Activated CD4-positive, alpha-beta memory T cell treated with anti-CD3 and anti-CD28 coated beads, Interleukin-2, amount 10 ng/mL, durations not matched to agents 7 days and 5 days (primary cell): Measurements from ENCODE around the gene OR4N2. TPM values are rescaled to one million over a fixed set of nuclear protein-coding genes. Genes with fewer than 3 reads are reported as not detected.
"Not testable (repeated sequence)": the region's sequence is repeated elsewhere in the genome, so short reads cannot be mapped to it uniquely, and the experiment has no call there.

ENCODE experiments used
- CTCF ChIA-PET: fragments of 350-600 bp; sonication (Branson Sonifier 250); formaldehyde crosslinking; loops from one replicate; lab custom pipeline; 2021; ENCODE audit warnings: antibody characterized with exemption, inconsistent platforms; lab: Charles Lee
- POLR2A ChIA-PET: fragments of 350-600 bp; sonication (Branson Sonifier 250); formaldehyde crosslinking; loops from one replicate; lab custom pipeline; 2021; ENCODE audit warnings: antibody characterized with exemption; lab: Charles Lee
- DNase-seq: peaks from one replicate; pipeline ENCODE4 v3.0.0-alpha.2; 2020
- H3K27ac Mint-ChIP-seq: one replicate; pipeline ENCODE4 v1.8.0; 2021; ENCODE audit warnings: mild to moderate bottlenecking, mixed read lengths
- H3K27me3 Mint-ChIP-seq: one replicate; pipeline ENCODE4 v1.8.0; 2021; ENCODE audit warnings: mixed read lengths
- H3K36me3 Mint-ChIP-seq: one replicate; pipeline ENCODE4 v1.8.0; 2021; ENCODE audit warnings: low read depth, mixed read lengths
- H3K4me1 Mint-ChIP-seq: one replicate; pipeline ENCODE4 v1.8.0; 2021; ENCODE audit warnings: mixed read lengths
- H3K4me3 Mint-ChIP-seq: one replicate; pipeline ENCODE4 v1.8.0; 2021; ENCODE audit warnings: mild to moderate bottlenecking, mixed read lengths
- H3K9me3 Mint-ChIP-seq: one replicate; pipeline ENCODE4 v1.8.0; 2021; ENCODE audit warnings: mixed read lengths
- total RNA-seq, 2 experiments: library from RNA; stranded (reverse); gene quantifications; one replicate each; pipeline ENCODE4 v1.2.3, GENCODE V29; 2021

The OR4N2 gene
- total RNA-seq, 2 experiments from 2014 or later, result not detected

- no peaks in the 10 kb centered on the region for H3K9me3 Mint-ChIP-seq
- no peak for DNase-seq
- H3K4me1 Mint-ChIP-seq, result no peaks in the 10 kb centered on the region
- H3K27ac Mint-ChIP-seq, result no peak overlapping the region
- no peaks in the 10 kb centered on the region for H3K27me3 Mint-ChIP-seq
- H3K4me3 Mint-ChIP-seq, result no peak overlapping the region
- POLR2A ChIA-PET, result no interaction called here
- no peaks in the 10 kb centered on the region for H3K36me3 Mint-ChIP-seq
- CTCF ChIA-PET, result no interaction called here
Measured at GRCh38 chr14:19801118-19801464, 2.5 kb upstream of the OR4N2 start.

GRCh38 chr14:19813171-19813920, 9.8 kb downstream of the OR4N2 start:
- POLR2A ChIA-PET, H3K9me3 Mint-ChIP-seq, H3K36me3 Mint-ChIP-seq, CTCF ChIA-PET, H3K27me3 Mint-ChIP-seq, DNase-seq, H3K4me3 Mint-ChIP-seq, H3K27ac Mint-ChIP-seq, H3K4me1 Mint-ChIP-seq: not testable (repeated sequence)

- H3K27ac Mint-ChIP-seq, H3K9me3 Mint-ChIP-seq, DNase-seq, H3K27me3 Mint-ChIP-seq, H3K36me3 Mint-ChIP-seq, H3K4me1 Mint-ChIP-seq, H3K4me3 Mint-ChIP-seq, CTCF ChIA-PET, POLR2A ChIA-PET: not testable (repeated sequence)
Measured at GRCh38 chr14:19819879-19820278, 16.3 kb downstream of the OR4N2 start.

- H3K27me3 Mint-ChIP-seq, result not testable (repeated sequence)
Measured at GRCh38 chr14:19821016-19821415, 17.4 kb downstream of the OR4N2 start.

GRCh38 chr14:19823178-19823577, 19.6 kb downstream of the OR4N2 start:
- POLR2A ChIA-PET, result no interaction called here
- Mint-ChIP-seq H3K4me1 (no peaks in the 10 kb centered on the region), H3K27me3 (no peaks in the 10 kb centered on the region), H3K27ac (no peak overlapping the region), H3K4me3 (no peak overlapping the region), H3K36me3 (no peaks in the 10 kb centered on the region), H3K9me3 (peaks cover 5% of the 10 kb centered on the region)
- DNase-seq, result no peak
- CTCF ChIA-PET, result no interaction called here

More at GRCh38 chr14:19821016-19821415, 17.4 kb downstream of the OR4N2 start:
- H3K9me3 Mint-ChIP-seq, H3K4me3 Mint-ChIP-seq, POLR2A ChIA-PET, CTCF ChIA-PET, DNase-seq, H3K4me1 Mint-ChIP-seq, H3K36me3 Mint-ChIP-seq, H3K27ac Mint-ChIP-seq: not testable (repeated sequence)

GRCh38 chr14:19823765-19824164, 20.2 kb downstream of the OR4N2 start:
- H3K27me3 Mint-ChIP-seq, result no peaks in the 10 kb centered on the region
- no peaks in the 10 kb centered on the region for H3K4me1 Mint-ChIP-seq
- no peak overlapping the region for H3K4me3 Mint-ChIP-seq
- no peak overlapping the region for H3K27ac Mint-ChIP-seq
- no peak for DNase-seq
- H3K36me3 Mint-ChIP-seq, result no peaks in the 10 kb centered on the region
- ChIA-PET POLR2A (no interaction called here), CTCF (no interaction called here)
- H3K9me3 Mint-ChIP-seq, result peaks cover 5% of the 10 kb centered on the region

- POLR2A ChIA-PET, result not testable (repeated sequence)
- CTCF ChIA-PET, result interaction anchor here (0.6 kb wide), 1 partner anchor 48 kb away, joined by 3 read pairs; no protein-coding TSS in a partner anchor
Measured at GRCh38 chr14:19827626-19828244, 24.2 kb downstream of the OR4N2 start.

GRCh38 chr14:19828314-19828713, 24.7 kb downstream of the OR4N2 start:
- no peaks in the 10 kb centered on the region for H3K27me3 Mint-ChIP-seq

More at GRCh38 chr14:19827626-19828244, 24.2 kb downstream of the OR4N2 start:
- H3K36me3 Mint-ChIP-seq, H3K27ac Mint-ChIP-seq, H3K9me3 Mint-ChIP-seq, H3K4me3 Mint-ChIP-seq, H3K27me3 Mint-ChIP-seq, H3K4me1 Mint-ChIP-seq, DNase-seq: not testable (repeated sequence)

GRCh38 chr14:19834203-19834848, 30.8 kb downstream of the OR4N2 start:
- H3K36me3 Mint-ChIP-seq, H3K27ac Mint-ChIP-seq, CTCF ChIA-PET, H3K27me3 Mint-ChIP-seq, POLR2A ChIA-PET, DNase-seq, H3K4me3 Mint-ChIP-seq, H3K4me1 Mint-ChIP-seq, H3K9me3 Mint-ChIP-seq: not testable (repeated sequence)

More at GRCh38 chr14:19828314-19828713, 24.7 kb downstream of the OR4N2 start:
- no peak for DNase-seq
- ChIA-PET POLR2A (no interaction called here), CTCF (no interaction called here)
- no peaks in the 10 kb centered on the region for H3K36me3 Mint-ChIP-seq
- no peak overlapping the region for H3K27ac Mint-ChIP-seq
- H3K9me3 Mint-ChIP-seq, result no peaks in the 10 kb centered on the region
- no peak overlapping the region for H3K4me3 Mint-ChIP-seq
- H3K4me1 Mint-ChIP-seq, result no peaks in the 10 kb centered on the region

- no peaks in the 10 kb centered on the region for H3K9me3 Mint-ChIP-seq
- ChIA-PET POLR2A (no interaction called here), CTCF (no interaction called here)
- H3K27me3 Mint-ChIP-seq, result no peaks in the 10 kb centered on the region
- H3K4me1 Mint-ChIP-seq, result no peaks in the 10 kb centered on the region
- no peak overlapping the region for H3K27ac Mint-ChIP-seq
- no peak for DNase-seq
- H3K36me3 Mint-ChIP-seq, result no peaks in the 10 kb centered on the region
- H3K4me3 Mint-ChIP-seq, result no peak overlapping the region
Measured at GRCh38 chr14:19838433-19838832, 34.9 kb downstream of the OR4N2 start.

GRCh38 chr14:19851365-19851764, 47.8 kb downstream of the OR4N2 start:
- H3K4me3 Mint-ChIP-seq, result no peak overlapping the region
- H3K27ac Mint-ChIP-seq, result no peak overlapping the region
- ChIA-PET CTCF (no interaction called here), POLR2A (no interaction called here)
- no peaks in the 10 kb centered on the region for H3K36me3 Mint-ChIP-seq
- peaks cover 2% of the 10 kb centered on the region for H3K9me3 Mint-ChIP-seq
- H3K4me1 Mint-ChIP-seq, result no peaks in the 10 kb centered on the region
- no peaks in the 10 kb centered on the region for H3K27me3 Mint-ChIP-seq
- no peak for DNase-seq

- H3K27ac Mint-ChIP-seq, POLR2A ChIA-PET, H3K27me3 Mint-ChIP-seq, CTCF ChIA-PET, DNase-seq, H3K4me3 Mint-ChIP-seq, H3K4me1 Mint-ChIP-seq, H3K9me3 Mint-ChIP-seq, H3K36me3 Mint-ChIP-seq: not testable (repeated sequence)
Measured at GRCh38 chr14:19866061-19866669, 62.6 kb downstream of the OR4N2 start.

GRCh38 chr14:19873178-19873577, 69.6 kb downstream of the OR4N2 start:
- Mint-ChIP-seq H3K36me3 (no peaks in the 10 kb centered on the region), H3K4me1 (no peaks in the 10 kb centered on the region), H3K27me3 (no peaks in the 10 kb centered on the region), H3K4me3 (no peak overlapping the region), H3K9me3 (no peaks in the 10 kb centered on the region), H3K27ac (no peak overlapping the region)
- CTCF ChIA-PET, result no interaction called here
- POLR2A ChIA-PET, result no interaction called here
- no peak for DNase-seq
